ENCODE results near the gene LDLRAD3. TPM values are rescaled to one million over a fixed set of nuclear protein-coding genes. Genes with fewer than 3 reads are reported as not detected.

LDLRAD3 gene
- total RNA-seq, 1 experiment from 2014 or later: 12.1 TPM

DNA sequence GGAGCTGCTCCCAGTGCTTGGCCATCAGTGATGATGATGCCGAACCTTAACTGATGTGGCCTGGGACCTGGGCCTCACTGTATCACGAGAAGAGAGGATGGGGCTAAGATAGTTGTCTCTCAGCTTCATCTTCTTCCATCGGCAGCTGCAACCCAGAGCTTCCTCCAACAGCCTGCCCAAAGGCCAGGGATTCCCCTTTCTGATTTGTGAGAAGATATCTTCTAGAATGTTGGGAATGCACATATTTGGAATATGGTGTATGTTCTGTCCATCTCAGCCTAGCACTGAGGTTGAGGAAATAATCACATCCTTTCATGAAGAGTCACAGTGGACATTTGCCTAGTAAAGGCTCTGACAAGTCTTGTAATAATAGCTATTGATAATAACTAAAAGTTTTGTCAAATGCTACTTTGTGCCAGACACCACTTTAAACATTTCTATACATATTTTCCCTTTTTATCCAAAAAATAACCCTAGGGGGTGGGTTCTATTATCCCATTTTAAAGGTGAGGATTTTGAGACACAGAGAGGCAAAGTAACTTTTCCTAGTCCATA lies 272.3 kb downstream of the LDLRAD3 start:
- H3K9me3 Mint-ChIP-seq: peaks cover 8 to 11% of the 10 kb centered on the region in 2 experiments; a peak in 4 of 5 replicates

More for the DNA sequence above, 272.3 kb downstream of the LDLRAD3 start:
- Mint-ChIP-seq H3K36me3 (ENCODE audit: insufficient read depth in 1 of 3, low read depth in 3 of 3) (peaks cover 0 to 7% (median 6%) of the 10 kb centered on the region in 3 experiments; a peak in 4 of 7 replicates), H3K27me3 (ENCODE audit: low read depth) (peaks cover 1% of the 10 kb centered on the region; the same call in 1 of the 2 replicates), H3K27ac (no peak overlapping the region), H3K4me1 (peaks cover 13 to 24% of the 10 kb centered on the region in 2 experiments), H3K4me3 (no peak overlapping the region)
- no peak overlapping the region for H3K4me2 ChIP-seq (ENCODE audit: insufficient read depth, insufficient read length, low read length)
- no peak overlapping the region for H2AFZ ChIP-seq (ENCODE audit: low read length)
- no peak overlapping the region for H2BK15ac ChIP-seq (ENCODE audit: low read depth, low read length)
- no peak overlapping the region for H3K56ac ChIP-seq (ENCODE audit: insufficient read length, low read depth, low read length)
- H3K23ac ChIP-seq (ENCODE audit: insufficient read length, low read depth, low read length): no peak overlapping the region
- WGBS (ENCODE audit: extremely low coverage, insufficient read length, low lambda C conversion rate): no CpG with 5 or more reads among the region's 3 CpGs
- no peak overlapping the region for H4K91ac ChIP-seq (ENCODE audit: insufficient read length, low read depth, low read length)
- no peaks in the 10 kb centered on the region for H3K4me1 ChIP-seq (ENCODE audit: insufficient read depth, low read length)
- H3K79me1 ChIP-seq (ENCODE audit: insufficient read depth, low read depth, low read length, poor library complexity, severe bottlenecking): no peaks in the 10 kb centered on the region
- no peak overlapping the region for H3K27ac ChIP-seq (ENCODE audit: insufficient read length, low read depth, low read length)
- H2BK5ac ChIP-seq (ENCODE audit: insufficient read length, low read length): no peak overlapping the region
- no peak overlapping the region for H3K18ac ChIP-seq (ENCODE audit: insufficient read length, low read depth, low read length)
- DNase-seq: no peak
- no peak overlapping the region for H3K4ac ChIP-seq (ENCODE audit: low read depth, low read length)
- no peaks in the 10 kb centered on the region for H3K9me3 ChIP-seq (ENCODE audit: control insufficient read depth, low read depth, low read length)
- no peak overlapping the region for H4K5ac ChIP-seq (ENCODE audit: insufficient read length, low read depth, low read length)
- no peak overlapping the region for H2AK5ac ChIP-seq (ENCODE audit: insufficient read length, low read length)
- TF ChIP-seq, protein P1, sequence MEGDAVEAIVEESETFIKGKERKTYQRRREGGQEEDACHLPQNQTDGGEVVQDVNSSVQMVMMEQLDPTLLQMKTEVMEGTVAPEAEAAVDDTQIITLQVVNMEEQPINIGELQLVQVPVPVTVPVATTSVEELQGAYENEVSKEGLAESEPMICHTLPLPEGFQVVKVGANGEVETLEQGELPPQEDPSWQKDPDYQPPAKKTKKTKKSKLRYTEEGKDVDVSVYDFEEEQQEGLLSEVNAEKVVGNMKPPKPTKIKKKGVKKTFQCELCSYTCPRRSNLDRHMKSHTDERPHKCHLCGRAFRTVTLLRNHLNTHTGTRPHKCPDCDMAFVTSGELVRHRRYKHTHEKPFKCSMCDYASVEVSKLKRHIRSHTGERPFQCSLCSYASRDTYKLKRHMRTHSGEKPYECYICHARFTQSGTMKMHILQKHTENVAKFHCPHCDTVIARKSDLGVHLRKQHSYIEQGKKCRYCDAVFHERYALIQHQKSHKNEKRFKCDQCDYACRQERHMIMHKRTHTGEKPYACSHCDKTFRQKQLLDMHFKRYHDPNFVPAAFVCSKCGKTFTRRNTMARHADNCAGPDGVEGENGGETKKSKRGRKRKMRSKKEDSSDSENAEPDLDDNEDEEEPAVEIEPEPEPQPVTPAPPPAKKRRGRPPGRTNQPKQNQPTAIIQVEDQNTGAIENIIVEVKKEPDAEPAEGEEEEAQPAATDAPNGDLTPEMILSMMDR (conservative IDR thresholded peaks at IDR 0.05): no peak
- no peak overlapping the region for H2BK120ac ChIP-seq (ENCODE audit: low read depth, low read length, poor library complexity, severe bottlenecking)
- H2BK12ac ChIP-seq (ENCODE audit: insufficient read length, low read depth, low read length): no peak overlapping the region
- H3T11ph ChIP-seq (ENCODE audit: low read length): no peak overlapping the region
- H3K79me2 ChIP-seq (ENCODE audit: insufficient read depth, low read length): no peaks in the 10 kb centered on the region
- H4K20me1 ChIP-seq (ENCODE audit: control insufficient read depth, insufficient read depth, insufficient read length): no peaks in the 10 kb centered on the region
- no peak overlapping the region for H3K14ac ChIP-seq (ENCODE audit: insufficient read depth, low read length)
- no peaks in the 10 kb centered on the region for H3K27me3 ChIP-seq (ENCODE audit: insufficient read depth, low read length)
- H3K23me2 ChIP-seq (ENCODE audit: insufficient read length, low read depth, low read length, poor library complexity, severe bottlenecking): no peaks in the 10 kb centered on the region
- H3K9ac ChIP-seq (ENCODE audit: extremely low read depth, insufficient read length, low read length): no peak overlapping the region
- H4K8ac ChIP-seq (replicated peaks; ENCODE audit: insufficient read length, low read depth, low read length): no peak overlapping the region
- H2BK20ac ChIP-seq (ENCODE audit: low read depth, low read length, poor library complexity, severe bottlenecking): no peak overlapping the region
